ENCODE measurements around the gene MPO.

DNA sequence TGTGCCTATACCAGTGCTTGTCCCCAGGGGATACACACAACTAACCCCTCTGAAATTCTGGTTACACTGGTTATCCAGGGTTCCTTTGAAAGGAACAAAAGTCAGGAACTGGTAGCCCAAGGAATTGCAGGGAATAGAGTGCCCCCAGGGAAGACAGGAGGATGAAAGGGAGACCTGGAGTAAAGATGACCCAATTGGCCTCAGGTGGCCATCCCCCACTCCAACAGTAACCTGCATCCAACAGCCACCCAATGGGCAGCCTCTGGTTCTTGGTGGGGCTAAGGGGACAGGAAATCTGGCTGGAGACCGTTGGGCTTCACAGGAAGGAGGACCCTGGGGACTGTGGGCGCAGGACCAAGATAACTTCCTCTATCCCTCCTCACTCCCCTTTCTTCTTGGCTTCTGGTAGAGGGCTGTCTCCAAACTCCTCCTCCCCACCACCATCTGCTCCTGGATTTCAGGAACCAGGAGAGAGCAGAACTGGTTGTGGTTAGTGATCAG is 826 bp upstream of the MPO start:
- TF ChIP-seq, protein P1, sequence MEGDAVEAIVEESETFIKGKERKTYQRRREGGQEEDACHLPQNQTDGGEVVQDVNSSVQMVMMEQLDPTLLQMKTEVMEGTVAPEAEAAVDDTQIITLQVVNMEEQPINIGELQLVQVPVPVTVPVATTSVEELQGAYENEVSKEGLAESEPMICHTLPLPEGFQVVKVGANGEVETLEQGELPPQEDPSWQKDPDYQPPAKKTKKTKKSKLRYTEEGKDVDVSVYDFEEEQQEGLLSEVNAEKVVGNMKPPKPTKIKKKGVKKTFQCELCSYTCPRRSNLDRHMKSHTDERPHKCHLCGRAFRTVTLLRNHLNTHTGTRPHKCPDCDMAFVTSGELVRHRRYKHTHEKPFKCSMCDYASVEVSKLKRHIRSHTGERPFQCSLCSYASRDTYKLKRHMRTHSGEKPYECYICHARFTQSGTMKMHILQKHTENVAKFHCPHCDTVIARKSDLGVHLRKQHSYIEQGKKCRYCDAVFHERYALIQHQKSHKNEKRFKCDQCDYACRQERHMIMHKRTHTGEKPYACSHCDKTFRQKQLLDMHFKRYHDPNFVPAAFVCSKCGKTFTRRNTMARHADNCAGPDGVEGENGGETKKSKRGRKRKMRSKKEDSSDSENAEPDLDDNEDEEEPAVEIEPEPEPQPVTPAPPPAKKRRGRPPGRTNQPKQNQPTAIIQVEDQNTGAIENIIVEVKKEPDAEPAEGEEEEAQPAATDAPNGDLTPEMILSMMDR (IDR thresholded peaks at IDR 0.05), result no peak
- no peak for TF ChIP-seq POLR2A (IDR thresholded peaks at IDR 0.05)
